Caco-2 (cell line): ENCODE data around the gene TCF15. TPM values are rescaled to one million over a fixed set of nuclear protein-coding genes. Genes with fewer than 3 reads are reported as not detected.

Source experiments
- BruUV-seq: library from RNA; stranded (reverse); fragments of 400-500 nt; replicated peaks from 2 replicates; lab custom pipeline; 2021; lab: Mats Ljungman, UMichigan
- CTCF ChIA-PET: fragments of 300-600 bp; sonication (Branson Sonifier 250); formaldehyde crosslinking; loops from one replicate; lab custom pipeline; 2022; ENCODE audit warnings: antibody characterized with exemption; lab: Charles Lee
- POLR2A ChIA-PET: fragments of 300-600 bp; sonication (Branson Sonifier 250); formaldehyde crosslinking; loops from one replicate; lab custom pipeline; 2022; ENCODE audit warnings: antibody characterized with exemption; lab: Charles Lee
- DNase-seq, 2 experiments: peaks; one replicate each; pipeline versions ENCODE4 v3.0.0 to v3.0.0-alpha.2; 2020 to 2022
- H3K27me3 ChIP-seq: replicated peaks from 2 replicates; pipeline ENCODE4 v1.6.0; 2011; ENCODE audit warnings: low read length; ENCODE audit not compliant: control insufficient read depth, insufficient read depth
- H3K36me3 ChIP-seq: 2 replicates; pipeline ENCODE4 v1.5.1; 2011; ENCODE audit warnings: low read length; ENCODE audit not compliant: control insufficient read depth, insufficient read depth
- H3K4me1 ChIP-seq: fragments of 250-450 bp; sonication (Bioruptor Pico); 2 replicates; pipeline ENCODE4 v1.5.1; 2020; ENCODE audit warnings: mild to moderate bottlenecking
- H3K4me3 ChIP-seq: 2 replicates; pipeline ENCODE4 v1.5.1; 2011; ENCODE audit warnings: low read depth, mild to moderate bottlenecking, control low read depth, low read length
- H3K9me3 ChIP-seq: fragments of 250-450 bp; sonication (Bioruptor Pico); 2 replicates; pipeline ENCODE4 v1.5.1; 2020; ENCODE audit warnings: mild to moderate bottlenecking, moderate library complexity
- H3K27ac Mint-ChIP-seq: one replicate; pipeline ENCODE4 v1.8.0; 2022; ENCODE audit warnings: mixed read lengths; ENCODE audit not compliant: unreplicated experiment
- H3K27me3 Mint-ChIP-seq: one replicate; pipeline ENCODE4 v1.8.0; 2022; ENCODE audit warnings: mixed read lengths; ENCODE audit not compliant: insufficient read depth, unreplicated experiment
- H3K36me3 Mint-ChIP-seq: one replicate; pipeline ENCODE4 v1.8.0; 2022; ENCODE audit warnings: mild to moderate bottlenecking, mixed read lengths; ENCODE audit not compliant: insufficient read depth, unreplicated experiment
- H3K4me1 Mint-ChIP-seq: one replicate; pipeline ENCODE4 v1.8.0; 2022; ENCODE audit warnings: low read depth, mixed read lengths; ENCODE audit not compliant: unreplicated experiment
- H3K4me3 Mint-ChIP-seq: one replicate; pipeline ENCODE4 v1.8.0; 2022; ENCODE audit warnings: mild to moderate bottlenecking, moderate library complexity, mixed read lengths; ENCODE audit not compliant: unreplicated experiment
- H3K9me3 Mint-ChIP-seq: one replicate; pipeline ENCODE4 v1.8.0; 2022; ENCODE audit warnings: mixed read lengths; ENCODE audit not compliant: unreplicated experiment
- CTCF ChIP-seq, 2 experiments: fragments of 200-600 bp in 1 of 2; IDR thresholded peaks; 1 replicate in 1 of 2; 2 replicates in 1 of 2; pipeline versions ENCODE4 v1.5.1 to v1.8.0; 2011 to 2022; ENCODE audit warnings: antibody characterized with exemption in 1 of 2, control low read depth in 1 of 2, inconsistent platforms in 1 of 2, low read depth in 1 of 2, low read length in 1 of 2, mild to moderate bottlenecking in 1 of 2, moderate library complexity in 1 of 2; ENCODE audit not compliant: insufficient read depth in 1 of 2, severe bottlenecking in 1 of 2, unreplicated experiment in 1 of 2
- intact Hi-C: fragments of 100-400 bp; cut with micrococcal nuclease; formaldehyde crosslinking; loops from one replicate; pipeline ENCODE4 v1.10.0; 2022; ENCODE audit not compliant: unreplicated experiment
- total RNA-seq: library from RNA; stranded (reverse); gene quantifications from 2 replicates; pipeline ENCODE4 v1.2.3, GENCODE V29; 2022

The TCF15 gene
- total RNA-seq, 1 experiment from 2014 or later, result not detected

DNA sequence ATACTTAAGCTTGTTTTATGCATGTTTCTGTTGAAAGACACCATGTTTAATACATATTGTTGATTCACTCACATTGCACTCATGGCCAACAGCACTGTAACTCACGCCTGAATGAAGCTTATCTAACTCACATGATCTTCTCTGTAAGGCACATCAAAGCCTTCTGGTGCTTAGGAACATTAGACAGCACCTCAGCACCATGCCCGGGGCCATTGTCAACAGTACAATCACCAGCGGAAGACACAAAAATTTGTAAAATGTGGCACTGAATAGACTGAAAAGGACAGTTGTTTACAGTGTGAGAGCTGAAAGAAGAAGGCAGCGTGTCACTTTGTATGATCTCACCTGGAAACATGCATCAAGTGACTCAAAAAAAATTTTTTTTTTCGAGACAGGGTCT, 8.9 kb upstream of the TCF15 start:
- DNase-seq, result peak; percentile 85 to 87
- Mint-ChIP-seq H3K4me3 (peak overlapping the region; percentile 8), H3K9me3 (peaks cover 14% of the 10 kb centered on the region), H3K36me3 (peaks cover 6% of the 10 kb centered on the region), H3K27ac (peak overlapping the region; percentile 48), H3K27me3 (no peaks in the 10 kb centered on the region), H3K4me1 (peaks cover 32% of the 10 kb centered on the region)
- Histone ChIP-seq H3K27me3 (no peaks in the 10 kb centered on the region), H3K4me1 (peaks cover 13% of the 10 kb centered on the region), H3K4me3 (no peak overlapping the region), H3K9me3 (peaks cover 10% of the 10 kb centered on the region), H3K36me3 (no peaks in the 10 kb centered on the region)
- intact Hi-C loops, result no loop called here
- TF ChIP-seq CTCF (IDR thresholded peaks at IDR 0.05; ENCODE audit: insufficient read depth in 1 of 2, low read depth in 1 of 2, low read length in 1 of 2, severe bottlenecking in 1 of 2, unreplicated experiment in 1 of 2), result no peak
- CTCF ChIA-PET, result interaction anchor here (3.1 kb wide), 1 partner anchor 27 kb away, joined by 15 read pairs; no protein-coding TSS in a partner anchor
- BruUV-seq, result no TSS peak
- POLR2A ChIA-PET, result interaction anchor here (0.9 kb wide), 1 partner anchor 75 kb away, joined by 7 read pairs; the partner anchor contains the start of gene CSNK2A1

GRCh38 chr20:617934-618690, 8.0 kb upstream of the TCF15 start:
- Mint-ChIP-seq H3K27me3 (no peaks in the 10 kb centered on the region), H3K9me3 (peaks cover 14% of the 10 kb centered on the region), H3K27ac (peak overlapping the region; percentile 69)

More at GRCh38 chr20:617934-618690, 8.0 kb upstream of the TCF15 start:
- ChIA-PET POLR2A (interaction anchor here (0.8 kb wide), 1 partner anchor 226 kb away, joined by 3 read pairs; no protein-coding TSS in a partner anchor), CTCF (interaction anchor here (3.1 kb wide), 1 partner anchor 27 kb away, joined by 15 read pairs; no protein-coding TSS in a partner anchor)
- Mint-ChIP-seq H3K4me3 (no peak overlapping the region), H3K4me1 (peaks cover 32% of the 10 kb centered on the region), H3K36me3 (peaks cover 6% of the 10 kb centered on the region)
- Histone ChIP-seq H3K36me3 (no peaks in the 10 kb centered on the region), H3K9me3 (peaks cover 10% of the 10 kb centered on the region), H3K4me1 (peaks cover 13% of the 10 kb centered on the region), H3K4me3 (no peak overlapping the region), H3K27me3 (no peaks in the 10 kb centered on the region)
- no peak for DNase-seq
- BruUV-seq, result no TSS peak
- no peak for TF ChIP-seq CTCF (IDR thresholded peaks at IDR 0.05; ENCODE audit: insufficient read depth in 1 of 2, low read depth in 1 of 2, low read length in 1 of 2, severe bottlenecking in 1 of 2, unreplicated experiment in 1 of 2)
- intact Hi-C loops, result no loop called here
